HCT116 (cell line): ENCODE results near the gene TTC32. TPM values are rescaled to one million over a fixed set of nuclear protein-coding genes. Genes with fewer than 3 reads are reported as not detected.
"Not testable (repeated sequence)": the region's sequence is repeated elsewhere in the genome, so short reads cannot be mapped to it uniquely, and the experiment has no call there.

ENCODE experiments used
- ATAC-seq: fragments of 200-7000 bp; cut with Tn5 transposase; 2 replicates; pipeline ENCODE4 v1.9.1; 2020; ENCODE audit warnings: mild to moderate bottlenecking, moderate library complexity
- BruUV-seq: library from RNA; stranded (reverse); fragments of 400-500 nt; replicated peaks from 2 replicates; lab custom pipeline; 2021; lab: Mats Ljungman, UMichigan
- CTCF ChIA-PET: fragments of 300-600 bp; sonication (Branson Sonifier 250); formaldehyde crosslinking; loops from one replicate; lab custom pipeline; 2021; ENCODE audit warnings: antibody characterized with exemption; lab: Charles Lee
- POLR2A ChIA-PET: fragments of 300-600, 350-600 bp; sonication (Branson Sonifier 250); formaldehyde crosslinking; loops from one replicate; lab custom pipeline; 2021; ENCODE audit warnings: antibody characterized with exemption; lab: Charles Lee
- RAD21 ChIA-PET, 2 experiments: fragments of 300-600 bp; sonication (Branson Sonifier 250); formaldehyde crosslinking; loops; one replicate each; lab custom pipeline; 2023; ENCODE audit warnings: low total read pairs in 2 of 2; ENCODE audit not compliant: uncharacterized antibody in 2 of 2, unreplicated experiment in 2 of 2, low non-redundant PET in 1 of 2; lab: Charles Lee
- DNase-seq: peaks from one replicate; pipeline ENCODE4 v3.0.0-alpha.2; 2010; ENCODE audit warnings: low read depth, low spot score
- H2AFZ ChIP-seq: fragments of 200-600 bp; shearing (Covaris generic), sonication (generic); 2 replicates; pipeline ENCODE4 v1.6.1; 2017; ENCODE audit warnings: low read depth, mixed run types, mixed read lengths, antibody characterized with exemption, low read length; ENCODE audit not compliant: poor library complexity, severe bottlenecking
- H3K27ac ChIP-seq: 2 replicates; pipeline ENCODE4 v1.5.1; 2012; ENCODE audit warnings: low read depth, low read length
- H3K27me3 ChIP-seq: fragments of 200-600 bp; sonication (generic); 2 replicates; pipeline ENCODE4 v1.6.1; 2016; ENCODE audit warnings: mixed run types, low read length, mixed read lengths; ENCODE audit not compliant: insufficient read depth
- H3K36me3 ChIP-seq, 2 experiments: fragments of 200-500 bp in 1 of 2; fragments of 200-600 bp in 1 of 2; sonication (Bioruptor generic) in 1 of 2; sonication (generic) in 1 of 2; 2 replicates each; pipeline versions ENCODE4 v1.5.1 to v1.6.1; 2014 to 2016; ENCODE audit warnings: low read length in 2 of 2, inconsistent platforms in 1 of 2, mixed read lengths in 1 of 2, mixed run types in 1 of 2; ENCODE audit not compliant: insufficient read depth in 2 of 2, control insufficient read depth in 1 of 2
- H3K4me1 ChIP-seq, 2 experiments: fragments of 200-600 bp in 1 of 2; sonication (generic) in 1 of 2; 2 replicates each; pipeline versions ENCODE4 v1.5.1 to v1.6.1; 2012 to 2017; ENCODE audit warnings: low read length in 2 of 2, inconsistent platforms in 1 of 2, mild to moderate bottlenecking in 1 of 2, mixed read lengths in 1 of 2, mixed run types in 1 of 2, moderate library complexity in 1 of 2; ENCODE audit not compliant: insufficient read depth in 2 of 2, control insufficient read depth in 1 of 2
- H3K4me2 ChIP-seq: fragments of 200-600 bp; sonication (generic); 2 replicates; pipeline ENCODE4 v1.6.1; 2017; ENCODE audit warnings: mixed run types, low read length, mixed read lengths
- H3K4me3 ChIP-seq, 2 experiments: fragments of 200-600 bp in 1 of 2; sonication (generic) in 1 of 2; replicated peaks in 1 of 2; 2 replicates each; pipeline ENCODE4 v1.5.1; 2011 to 2016; ENCODE audit warnings: low read length in 2 of 2, control low read depth in 1 of 2, low read depth in 1 of 2, mild to moderate bottlenecking in 1 of 2, mixed read lengths in 1 of 2, mixed run types in 1 of 2
- H3K79me2 ChIP-seq: fragments of 200-600 bp; sonication (generic); 2 replicates; pipeline ENCODE4 v1.6.1; 2017; ENCODE audit warnings: mild to moderate bottlenecking, mixed run types, low read length, moderate library complexity, mixed read lengths; ENCODE audit not compliant: insufficient read depth
- H3K9ac ChIP-seq: fragments of 200-600 bp; sonication (generic); 2 replicates; pipeline ENCODE4 v1.6.1; 2016; ENCODE audit warnings: low read length, mixed read lengths
- H3K9me2 ChIP-seq: fragments of 200-600 bp; sonication (generic), shearing (Covaris generic); 2 replicates; pipeline ENCODE4 v1.6.1; 2017; ENCODE audit warnings: mixed run types, mild to moderate bottlenecking, moderate library complexity; ENCODE audit not compliant: insufficient read depth
- H3K9me3 ChIP-seq, 2 experiments: fragments of 200-500 bp in 1 of 2; fragments of 200-600 bp in 1 of 2; sonication (Bioruptor generic) in 1 of 2; sonication (generic) in 1 of 2; 2 replicates each; pipeline ENCODE4 v1.6.1; 2014 to 2017; ENCODE audit warnings: low read length in 2 of 2, mixed read lengths in 2 of 2, inconsistent platforms in 1 of 2, low read depth in 1 of 2, mild to moderate bottlenecking in 1 of 2, mixed run types in 1 of 2, moderate library complexity in 1 of 2; ENCODE audit not compliant: control insufficient read depth in 1 of 2, insufficient read depth in 1 of 2
- H4K20me1 ChIP-seq: fragments of 200-600 bp; sonication (generic), shearing (Covaris generic); 2 replicates; pipeline ENCODE4 v1.6.1; 2017; ENCODE audit warnings: mixed run types, mild to moderate bottlenecking, moderate library complexity; ENCODE audit not compliant: insufficient read depth
- FOSL1 ChIP-seq: IDR thresholded peaks from 2 replicates; pipeline ENCODE4 v1.6.1; 2012; ENCODE audit warnings: low read depth
- POLR2AphosphoS5 ChIP-seq: IDR thresholded peaks from 2 replicates; pipeline ENCODE4 v1.6.1; 2011; ENCODE audit warnings: mild to moderate bottlenecking, low read depth, low read length, moderate library complexity
- SIN3A ChIP-seq: IDR thresholded peaks from 2 replicates; pipeline ENCODE4 v1.6.1; 2012; ENCODE audit warnings: low read depth
- ZFX ChIP-seq: fragments of 450-650 bp; IDR thresholded peaks from 2 replicates; pipeline ENCODE4 v1.6.1; 2017
- intact Hi-C: fragments of 100-400 bp; cut with micrococcal nuclease; formaldehyde crosslinking; loops from 2 replicates; pipeline ENCODE4 v1.10.0; 2022
- total RNA-seq: library from RNA; stranded (reverse); gene quantifications from one replicate; pipeline ENCODE4 v1.2.1, GENCODE V29; 2021; ENCODE audit not compliant: unreplicated experiment

The TTC32 gene
- total RNA-seq, 1 experiment from 2014 or later: 6.3 TPM

- H3K27me3 ChIP-seq: 0 out of 2 replicates have a peak, but pooled peaks cover 4% of the 10 kb centered on the region
- no TSS peak for BruUV-seq
- H3K9ac ChIP-seq: no peak overlapping the region
- no peak overlapping the region for H3K27ac ChIP-seq
- ATAC-seq (no peak), DNase-seq (no peak)
- no peak overlapping the region for H2AFZ ChIP-seq
- H3K79me2 ChIP-seq: no peaks in the 10 kb centered on the region
- intact Hi-C loops: no loop called here
- H3K9me3 ChIP-seq: no peaks in the 10 kb centered on the region
- no peaks in the 10 kb centered on the region for H3K36me3 ChIP-seq
- no peak overlapping the region for H3K4me2 ChIP-seq
- no peak overlapping the region for H3K4me3 ChIP-seq
- H3K4me1 ChIP-seq: no peaks in the 10 kb centered on the region
- TF ChIP-seq POLR2AphosphoS5 (no peak), SIN3A (no peak), FOSL1 (no peak), ZFX (no peak)
- H3K9me2 ChIP-seq: no peaks in the 10 kb centered on the region
- ChIA-PET CTCF (no interaction called here), RAD21 (no interaction called here), POLR2A (no interaction called here)
- H4K20me1 ChIP-seq: no peaks in the 10 kb centered on the region
Observed at GRCh38 chr2:19881221-19881907, 20.4 kb downstream of the TTC32 start.

GRCh38 chr2:19880191-19880590 is 21.6 kb downstream of the TTC32 start:
- H3K9me3 ChIP-seq, H3K79me2 ChIP-seq, H4K20me1 ChIP-seq, H3K9ac ChIP-seq, RAD21 ChIA-PET, CTCF ChIA-PET, H3K27ac ChIP-seq, ATAC-seq, H3K4me2 ChIP-seq, BruUV-seq, DNase-seq, H2AFZ ChIP-seq, H3K27me3 ChIP-seq, intact Hi-C loops, POLR2A ChIA-PET, H3K36me3 ChIP-seq, H3K4me3 ChIP-seq, H3K9me2 ChIP-seq, H3K4me1 ChIP-seq: not testable (repeated sequence)
